ENCODE measurements around the gene ZNF280C.
A peak's percentile ranks its signal among the peaks of the same experiment; 100 is the strongest.
"Not testable (repeated sequence)": the region's sequence is repeated elsewhere in the genome, so short reads cannot be mapped to it uniquely, and the experiment has no call there.

ZNF280C gene

DNA sequence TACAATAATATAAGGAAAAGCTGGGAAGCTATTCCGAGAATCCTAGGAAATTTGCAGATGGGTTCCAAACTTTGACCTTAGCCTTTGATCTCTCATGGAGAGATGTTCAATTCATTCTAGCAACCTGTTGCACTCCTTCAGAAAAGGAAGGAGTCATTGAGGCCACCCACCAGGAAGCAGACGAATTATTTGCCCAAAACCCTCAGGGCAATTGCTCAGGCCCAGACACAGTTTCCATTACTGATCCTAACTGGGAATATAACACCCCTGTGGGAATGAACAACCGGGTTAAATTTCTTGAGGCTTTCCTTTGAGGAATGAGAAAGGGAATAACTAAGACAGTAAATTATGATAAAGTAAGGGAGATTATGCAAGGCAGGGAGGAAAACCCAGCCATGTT is 13.5 kb upstream of the ZNF280C start:
- H3K36me3 Mint-ChIP-seq (ENCODE audit: low read depth): no peaks in the 10 kb centered on the region
- H3K4me1 Mint-ChIP-seq (ENCODE audit: low read depth): no peaks in the 10 kb centered on the region
- H3K27me3 Mint-ChIP-seq: peaks cover 9% of the 10 kb centered on the region
- H3K27ac Mint-ChIP-seq: no peak overlapping the region
- intact Hi-C loops (cut with micrococcal nuclease): no loop called here
- H3K9me3 Mint-ChIP-seq: no peaks in the 10 kb centered on the region
- no peak overlapping the region for H3K4me3 Mint-ChIP-seq

DNA sequence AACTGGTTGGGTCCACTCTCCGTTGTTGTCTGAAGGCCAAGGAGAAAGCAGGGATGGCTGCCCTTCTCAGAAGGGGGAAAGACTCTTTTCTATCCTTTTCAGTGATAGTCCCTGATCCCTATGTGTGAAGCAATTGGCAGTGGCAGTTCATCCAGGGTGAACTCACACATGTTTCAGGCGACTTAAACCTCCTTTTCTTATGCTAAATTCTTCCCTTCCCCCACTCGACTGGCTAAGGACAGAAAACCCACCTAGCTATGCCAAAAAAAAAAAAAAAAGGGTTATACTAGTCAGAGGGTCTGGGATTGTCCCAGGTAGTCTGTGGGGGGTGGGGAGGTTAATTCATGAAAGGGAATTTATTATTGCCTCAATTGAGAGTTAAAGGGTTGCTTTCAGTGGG is 12.2 kb upstream of the ZNF280C start:
- Mint-ChIP-seq H3K4me3 (no peak overlapping the region), H3K36me3 (ENCODE audit: low read depth) (no peaks in the 10 kb centered on the region), H3K4me1 (ENCODE audit: low read depth) (no peaks in the 10 kb centered on the region), H3K9me3 (no peaks in the 10 kb centered on the region), H3K27ac (no peak overlapping the region), H3K27me3 (peaks cover 9% of the 10 kb centered on the region)
- intact Hi-C loops (cut with micrococcal nuclease): no loop called here

GRCh38 chrX:130272253-130272652 is 3.6 kb upstream of the ZNF280C start:
- intact Hi-C loops (cut with micrococcal nuclease); H3K9me3 Mint-ChIP-seq; H3K36me3 Mint-ChIP-seq (ENCODE audit: low read depth); H3K27me3 Mint-ChIP-seq; H3K27ac Mint-ChIP-seq; H3K4me1 Mint-ChIP-seq (ENCODE audit: low read depth); H3K4me3 Mint-ChIP-seq: not testable (repeated sequence)

GRCh38 chrX:130269391-130269790 is 692 bp upstream of the ZNF280C start:
- H3K27ac Mint-ChIP-seq; H3K9me3 Mint-ChIP-seq; H3K27me3 Mint-ChIP-seq; H3K4me1 Mint-ChIP-seq (ENCODE audit: low read depth); H3K4me3 Mint-ChIP-seq; H3K36me3 Mint-ChIP-seq (ENCODE audit: low read depth): not testable (repeated sequence)
- intact Hi-C loops (cut with micrococcal nuclease): loop anchor here (5.0 kb wide), 1 partner anchor 68 kb away; the partner anchor contains the start of gene SLC25A14

DNA sequence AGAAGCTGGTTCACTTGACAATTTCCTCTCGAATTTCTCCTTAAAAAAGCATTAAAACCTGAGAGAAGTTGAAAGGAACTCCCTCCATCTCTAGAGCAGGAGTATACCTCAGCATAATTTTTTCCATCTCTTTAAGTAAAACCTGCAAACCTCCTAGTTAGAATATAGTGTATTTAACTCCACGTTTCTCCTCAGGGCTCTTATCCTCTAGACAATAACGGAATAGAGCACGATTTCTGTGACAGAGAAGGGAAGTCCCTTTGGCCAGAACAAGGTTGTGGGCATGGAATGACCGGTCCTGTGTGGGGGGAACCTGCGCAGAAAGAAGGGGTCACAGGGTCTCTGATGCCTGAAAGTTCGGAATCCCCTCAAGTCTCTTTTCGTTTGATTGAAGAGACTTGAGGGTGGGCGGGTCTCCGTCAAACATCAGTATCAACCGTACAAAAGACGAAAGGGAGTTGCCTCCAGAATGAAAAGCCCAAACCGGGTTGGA is 697 bp downstream of the ZNF280C start:
- Mint-ChIP-seq H3K4me3 (peak overlapping the region; percentile 95), H3K27me3 (peaks cover 4% of the 10 kb centered on the region), H3K27ac (peak overlapping the region; percentile 86), H3K4me1 (ENCODE audit: low read depth) (no peaks in the 10 kb centered on the region), H3K36me3 (ENCODE audit: low read depth) (peaks cover 7% of the 10 kb centered on the region), H3K9me3 (no peaks in the 10 kb centered on the region)
- intact Hi-C loops (cut with micrococcal nuclease): loop anchor here (5.0 kb wide), 1 partner anchor 69 kb away; the partner anchor contains the start of gene SLC25A14

GRCh38 chrX:130264573-130264972 is 4.1 kb downstream of the ZNF280C start:
- no peaks in the 10 kb centered on the region for H3K4me1 Mint-ChIP-seq (ENCODE audit: low read depth)
- intact Hi-C loops (cut with micrococcal nuclease): no loop called here
- no peak overlapping the region for H3K4me3 Mint-ChIP-seq
- no peaks in the 10 kb centered on the region for H3K27me3 Mint-ChIP-seq
- no peaks in the 10 kb centered on the region for H3K9me3 Mint-ChIP-seq
- no peak overlapping the region for H3K27ac Mint-ChIP-seq
- peaks cover 7% of the 10 kb centered on the region for H3K36me3 Mint-ChIP-seq (ENCODE audit: low read depth)

DNA sequence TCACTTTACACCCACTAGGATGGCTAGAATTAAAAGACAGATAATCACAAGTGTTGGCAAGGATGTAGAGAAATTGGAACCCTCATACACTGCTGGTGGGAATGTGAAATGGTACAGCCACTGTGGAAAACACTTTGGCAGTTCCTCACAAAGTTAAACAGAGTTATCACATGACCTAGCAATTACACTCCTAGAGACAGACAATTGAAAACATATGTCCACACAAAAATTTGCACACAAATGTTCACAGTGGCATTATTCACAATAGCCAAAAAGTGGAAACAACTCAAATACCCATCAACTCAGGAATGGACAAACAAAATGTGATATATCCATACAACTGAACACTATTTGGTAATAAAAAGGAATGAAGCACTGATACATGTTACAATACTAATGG is 5.7 kb downstream of the ZNF280C start:
- peaks cover 9% of the 10 kb centered on the region for H3K36me3 Mint-ChIP-seq (ENCODE audit: low read depth)
- H3K27ac Mint-ChIP-seq: no peak overlapping the region
- H3K4me1 Mint-ChIP-seq (ENCODE audit: low read depth): no peaks in the 10 kb centered on the region
- H3K9me3 Mint-ChIP-seq: no peaks in the 10 kb centered on the region
- no peaks in the 10 kb centered on the region for H3K27me3 Mint-ChIP-seq
- no peak overlapping the region for H3K4me3 Mint-ChIP-seq
- intact Hi-C loops (cut with micrococcal nuclease): no loop called here

- intact Hi-C loops (cut with micrococcal nuclease): no loop called here
- no peaks in the 10 kb centered on the region for H3K9me3 Mint-ChIP-seq
- H3K36me3 Mint-ChIP-seq (ENCODE audit: low read depth): peaks cover 9% of the 10 kb centered on the region
- no peaks in the 10 kb centered on the region for H3K27me3 Mint-ChIP-seq
- H3K27ac Mint-ChIP-seq: no peak overlapping the region
- no peak overlapping the region for H3K4me3 Mint-ChIP-seq
- no peaks in the 10 kb centered on the region for H3K4me1 Mint-ChIP-seq (ENCODE audit: low read depth)
Observed at GRCh38 chrX:130262231-130262630, 6.5 kb downstream of the ZNF280C start.

DNA sequence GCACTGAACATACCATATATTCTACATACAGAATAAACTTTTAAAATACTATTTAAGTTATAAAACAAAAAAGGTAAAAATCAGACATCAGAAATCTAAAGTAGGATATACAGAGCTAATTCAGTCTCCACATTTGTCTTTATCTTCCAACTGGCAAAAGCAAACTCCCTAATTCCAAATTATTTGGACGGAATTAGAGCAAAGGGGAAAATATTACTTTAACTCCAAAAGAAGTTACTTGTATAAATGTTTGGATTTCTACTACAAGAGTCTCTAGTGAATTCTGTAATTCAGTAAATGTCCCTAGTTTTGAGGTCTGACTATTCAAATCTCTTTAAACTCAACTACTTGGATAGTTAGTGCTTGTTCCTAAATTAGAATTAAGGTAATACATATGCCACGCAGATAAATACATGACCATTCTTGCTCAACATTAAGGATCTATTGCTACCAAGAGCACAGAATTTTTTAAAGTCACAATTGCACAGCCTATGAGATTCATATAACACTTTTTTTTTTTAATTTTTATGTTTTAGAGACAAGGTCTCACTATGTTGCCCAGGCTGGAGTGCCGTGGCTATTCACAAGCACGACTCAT is 7.3 kb downstream of the ZNF280C start:
- Mint-ChIP-seq H3K9me3 (no peaks in the 10 kb centered on the region), H3K4me1 (ENCODE audit: low read depth) (no peaks in the 10 kb centered on the region), H3K27me3 (no peaks in the 10 kb centered on the region), H3K36me3 (ENCODE audit: low read depth) (peaks cover 17% of the 10 kb centered on the region), H3K4me3 (no peak overlapping the region), H3K27ac (no peak overlapping the region)
- intact Hi-C loops (cut with micrococcal nuclease): no loop called here

DNA sequence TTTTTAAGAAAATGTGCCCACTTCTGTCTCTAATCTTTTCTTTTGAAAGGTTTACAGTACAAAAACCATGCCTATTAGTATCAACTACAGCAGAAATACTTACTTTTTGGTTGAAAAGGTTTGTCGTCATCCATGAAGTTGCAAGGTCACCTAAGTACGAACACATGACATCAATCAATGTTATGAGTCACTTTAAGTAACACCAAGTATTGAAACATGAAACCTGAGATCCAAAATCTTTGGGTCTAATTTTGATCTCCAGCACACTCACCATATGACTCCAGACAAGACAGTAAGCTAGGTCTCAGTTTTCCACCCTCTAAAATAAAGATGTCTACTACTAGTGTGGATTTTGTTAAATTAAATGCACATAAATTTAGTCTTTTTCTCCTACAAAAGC is 8.4 kb downstream of the ZNF280C start:
- H3K9me3 Mint-ChIP-seq: no peaks in the 10 kb centered on the region
- H3K27ac Mint-ChIP-seq: no peak overlapping the region
- H3K4me1 Mint-ChIP-seq (ENCODE audit: low read depth): no peaks in the 10 kb centered on the region
- no peak overlapping the region for H3K4me3 Mint-ChIP-seq
- no peaks in the 10 kb centered on the region for H3K27me3 Mint-ChIP-seq
- intact Hi-C loops (cut with micrococcal nuclease): no loop called here
- peaks cover 27% of the 10 kb centered on the region for H3K36me3 Mint-ChIP-seq (ENCODE audit: low read depth)

DNA sequence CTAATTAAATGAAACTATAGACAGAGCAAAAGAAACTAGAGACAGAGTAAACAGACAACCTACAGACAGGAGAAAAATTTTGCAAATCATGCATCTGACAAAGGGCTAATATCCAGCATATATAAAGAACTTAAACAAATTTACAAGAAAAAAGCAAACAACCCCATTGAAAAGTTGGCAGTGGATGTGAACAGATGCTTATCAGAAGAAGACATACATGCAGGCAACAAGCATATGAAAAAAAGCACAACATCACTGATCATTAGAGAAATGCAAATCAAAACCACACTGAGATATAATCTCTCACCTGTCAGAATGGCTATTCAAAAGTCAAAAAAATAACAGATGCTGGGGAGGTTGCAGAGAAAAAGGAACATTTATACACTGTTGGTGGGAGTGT is 14.8 kb downstream of the ZNF280C start:
- Mint-ChIP-seq H3K36me3 (ENCODE audit: low read depth) (peaks cover 51% of the 10 kb centered on the region), H3K4me1 (ENCODE audit: low read depth) (no peaks in the 10 kb centered on the region), H3K9me3 (no peaks in the 10 kb centered on the region), H3K27ac (no peak overlapping the region), H3K4me3 (no peak overlapping the region), H3K27me3 (no peaks in the 10 kb centered on the region)
- intact Hi-C loops (cut with micrococcal nuclease): no loop called here

DNA sequence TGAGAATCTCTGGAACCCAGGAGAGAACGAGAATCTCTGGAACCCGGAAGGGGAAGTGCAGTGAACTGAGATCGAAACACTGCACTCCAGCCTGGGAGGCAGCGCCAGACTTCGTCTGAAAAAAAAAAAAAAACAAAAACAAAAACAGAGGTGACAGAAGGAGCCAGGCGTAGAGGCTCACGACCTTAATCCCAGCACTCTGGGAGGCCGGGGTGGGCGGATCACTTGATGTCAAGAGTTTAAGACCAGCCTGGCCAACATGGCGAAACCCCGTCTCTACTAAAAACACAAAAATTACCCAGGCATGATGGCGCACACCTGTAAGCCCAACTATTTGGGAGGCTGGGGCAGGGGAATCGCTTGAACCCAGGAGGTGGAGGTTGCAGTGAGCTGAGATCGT is 17.0 kb downstream of the ZNF280C start:
- H3K9me3 Mint-ChIP-seq: no peaks in the 10 kb centered on the region
- intact Hi-C loops (cut with micrococcal nuclease): no loop called here
- H3K27me3 Mint-ChIP-seq: no peaks in the 10 kb centered on the region
- no peak overlapping the region for H3K4me3 Mint-ChIP-seq
- no peaks in the 10 kb centered on the region for H3K4me1 Mint-ChIP-seq (ENCODE audit: low read depth)
- peak overlapping the region; percentile 32 for H3K27ac Mint-ChIP-seq
- H3K36me3 Mint-ChIP-seq (ENCODE audit: low read depth): peaks cover 46% of the 10 kb centered on the region

- H3K36me3 Mint-ChIP-seq (ENCODE audit: low read depth): peaks cover 32% of the 10 kb centered on the region
- no peak overlapping the region for H3K4me3 Mint-ChIP-seq
- no peaks in the 10 kb centered on the region for H3K4me1 Mint-ChIP-seq (ENCODE audit: low read depth)
- no peaks in the 10 kb centered on the region for H3K27me3 Mint-ChIP-seq
- intact Hi-C loops (cut with micrococcal nuclease): no loop called here
- no peak overlapping the region for H3K27ac Mint-ChIP-seq
- no peaks in the 10 kb centered on the region for H3K9me3 Mint-ChIP-seq
Observed at GRCh38 chrX:130247996-130248395, 20.7 kb downstream of the ZNF280C start.

GRCh38 chrX:130246084-130246483 is 22.6 kb downstream of the ZNF280C start:
- Mint-ChIP-seq H3K9me3 (no peaks in the 10 kb centered on the region), H3K4me1 (ENCODE audit: low read depth) (no peaks in the 10 kb centered on the region), H3K27ac (no peak overlapping the region), H3K4me3 (no peak overlapping the region), H3K36me3 (ENCODE audit: low read depth) (peaks cover 33% of the 10 kb centered on the region), H3K27me3 (no peaks in the 10 kb centered on the region)
- intact Hi-C loops (cut with micrococcal nuclease): no loop called here

DNA sequence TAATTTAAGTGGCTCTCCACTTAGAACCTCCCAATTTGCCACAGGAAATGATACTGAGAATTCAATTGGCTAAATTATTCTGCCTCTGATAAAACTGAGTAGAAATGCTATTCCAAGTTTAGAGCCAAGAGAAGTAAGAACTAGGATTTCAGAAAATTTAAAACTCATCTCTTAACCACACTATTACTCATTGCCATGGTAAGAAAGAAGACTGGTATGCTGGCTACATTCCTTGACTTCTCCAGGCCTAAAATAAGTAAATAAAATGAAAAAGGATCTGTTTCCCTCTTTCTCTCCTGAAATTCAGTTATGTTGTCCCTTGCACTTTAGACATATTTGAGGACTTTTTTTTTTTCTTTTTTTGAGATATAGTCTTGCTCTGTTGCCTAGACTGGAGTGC is 23.3 kb downstream of the ZNF280C start:
- intact Hi-C loops (cut with micrococcal nuclease): no loop called here
- no peaks in the 10 kb centered on the region for H3K27me3 Mint-ChIP-seq
- H3K4me3 Mint-ChIP-seq: no peak overlapping the region
- no peak overlapping the region for H3K27ac Mint-ChIP-seq
- no peaks in the 10 kb centered on the region for H3K9me3 Mint-ChIP-seq
- no peaks in the 10 kb centered on the region for H3K4me1 Mint-ChIP-seq (ENCODE audit: low read depth)
- peaks cover 31% of the 10 kb centered on the region for H3K36me3 Mint-ChIP-seq (ENCODE audit: low read depth)

All from dendritic cell treated with granulocyte-macrophage colony-stimulating factor and Interleukin-4, amounts not matched to agents 40 ng/mL and 50 ng/mL, for 4 days (primary cell).